Pancreas (tissue), 10 donors: Measurements from ENCODE around the gene MNT. TPM values are rescaled to one million over a fixed set of nuclear protein-coding genes. Genes with fewer than 3 reads are reported as not detected.

ENCODE experiments used
- ATAC-seq, 4 donors: fragments of 200-7000 bp; cut with Tn5 transposase; one replicate each; pipeline versions ENCODE4 v1.8.0 to v1.9.1; 2020; ENCODE audit warnings: mild to moderate bottlenecking in 4 of 4, moderate library complexity in 4 of 4
- DNase-seq, 6 donors: peaks; one replicate each; pipeline ENCODE4 v3.0.0-alpha.2; 2020
- FAIRE-seq: peaks from 2 replicates; lab custom pipeline; 2012; peaks lifted over from hg19 to GRCh38; lab: Jason Lieb, UNC
- H3K27ac ChIP-seq, 4 donors: fragments of 200-600 bp; sonication (generic); 1 replicate in 3 of 4; 2 replicates in 1 of 4; pipeline versions ENCODE4 v1.5.0 to v1.8.0; 2020
- H3K27me3 ChIP-seq, 4 donors: fragments of 200-600 bp; one replicate each; pipeline ENCODE4 v1.8.0; 2021
- H3K36me3 ChIP-seq, 3 donors: fragments of 200-600 bp; sonication (generic) in 1 of 3; one replicate each; pipeline versions ENCODE4 v1.5.0 to v1.8.0; 2020 to 2021
- H3K4me1 ChIP-seq, 3 donors: fragments of 200-600 bp; one replicate each; pipeline ENCODE4 v1.8.0; 2021
- H3K4me3 ChIP-seq, 4 donors: fragments of 200-600 bp; sonication (generic) in 2 of 4; one replicate each; pipeline versions ENCODE4 v1.5.0 to v1.8.0; 2020 to 2021
- H3K9me3 ChIP-seq, 4 donors: fragments of 200-600 bp; one replicate each; pipeline ENCODE4 v1.8.0; 2021
- CTCF ChIP-seq, 4 donors: fragments of 200-600 bp; sonication (generic) in 3 of 4; IDR thresholded peaks; one replicate each; pipeline versions ENCODE4 v1.5.0 to v1.8.0; 2021; ENCODE audit warnings: antibody characterized with exemption in 4 of 4
- WGBS, 2 donors: extraction: QIAGEN DNeasy Blood & Tissue Kit; methylation state at CpG; one replicate each; pipeline ENCODE4 v1.1.7; 2013; 5-methylcytosine and 5-hydroxymethylcytosine counted together
- intact Hi-C, 3 donors: fragments of 100-400 bp; cut with DNase I; formaldehyde crosslinking; loops; one replicate each; pipeline versions ENCODE4 v1.11.1 to v1.14.2; 2022
- polyA plus RNA-seq, 2 donors: library from polyadenylated mRNA; stranded (reverse); fragments of 200-250 nt; gene quantifications; one replicate each; pipeline ENCODE4 v1.2.3, GENCODE V29; 2013
- total RNA-seq, 6 donors: library from RNA; stranded (reverse); fragmentation: NEBNext Ultra II Directional in 4 of 6; extraction: Animal tissue kit (Norgen Biotek cat#: 25700) in 4 of 6; gene quantifications; one replicate each; pipeline versions ENCODE4 v1.2.1 to v1.2.4, GENCODE V29; 2021 to 2023
- donor health status: healthy with polysubstance abuse.
- donor health status: DM: no; HTN: no; CAD: no; lungs with moderate emphysema.
- donor health status: DM: no; HTN: no; CAD: no.
- donor health status: control.
- donor health status: control.
- donor health status: Bipolar disorder and iron deficiency.
- donor health status: DM: yes; HTN: yes; CAD: no.
- donor health status: DM: no; HTN: no; CAD: no.
- donor health status: DM: no; HTN: no; CAD: no.
- donor health status: DM: yes; HTN: yes; CAD: no.

The MNT gene
- total and polyA plus RNA-seq, 8 donors: 8.7 to 15.8 (median 10.3) TPM

- Histone ChIP-seq H3K36me3 (peaks cover 0 to 7% (median 0%) of the 10 kb centered on the region in 3 donors), H3K27me3 (no peaks in the 10 kb centered on the region), H3K4me1 (peaks cover 0 to 4% (median 0%) of the 10 kb centered on the region in 3 donors), H3K9me3 (no peaks in the 10 kb centered on the region), H3K4me3 (no peak overlapping the region), H3K27ac (no peak overlapping the region)
- no peak for FAIRE-seq
- WGBS, 2 donors: 85 to 86% methylated on average over 22 of the region's 22 CpGs
- TF ChIP-seq CTCF (IDR thresholded peaks at IDR 0.05): no peak
- no peak for DNase-seq
- intact Hi-C loops: loop anchor here in 1 of 3 donors (5.0 kb wide), 1 partner anchor 33 kb away; no protein-coding TSS in a partner anchor
- no peak for ATAC-seq
Observed at GRCh38 chr17:2384439-2385127, 16.3 kb downstream of the MNT start.

- Histone ChIP-seq H3K4me3 (no peak overlapping the region), H3K36me3 (peaks cover 0 to 10% (median 0%) of the 10 kb centered on the region in 3 donors), H3K27ac (no peak overlapping the region), H3K27me3 (no peaks in the 10 kb centered on the region), H3K4me1 (no peaks in the 10 kb centered on the region), H3K9me3 (no peaks in the 10 kb centered on the region)
- intact Hi-C loops: loop anchor here in 2 of 3 donors (2.0 to 5.0 kb wide), 2 partner anchors 31 to 34 kb away; no protein-coding TSS in a partner anchor
- ATAC-seq (no peak), FAIRE-seq (no peak), DNase-seq (no peak)
- TF ChIP-seq CTCF (IDR thresholded peaks at IDR 0.05): no peak
- WGBS, 2 donors: 80 to 82% methylated on average over 11 of the region's 11 CpGs
Observed at GRCh38 chr17:2383628-2384167, 17.2 kb downstream of the MNT start.

DNA sequence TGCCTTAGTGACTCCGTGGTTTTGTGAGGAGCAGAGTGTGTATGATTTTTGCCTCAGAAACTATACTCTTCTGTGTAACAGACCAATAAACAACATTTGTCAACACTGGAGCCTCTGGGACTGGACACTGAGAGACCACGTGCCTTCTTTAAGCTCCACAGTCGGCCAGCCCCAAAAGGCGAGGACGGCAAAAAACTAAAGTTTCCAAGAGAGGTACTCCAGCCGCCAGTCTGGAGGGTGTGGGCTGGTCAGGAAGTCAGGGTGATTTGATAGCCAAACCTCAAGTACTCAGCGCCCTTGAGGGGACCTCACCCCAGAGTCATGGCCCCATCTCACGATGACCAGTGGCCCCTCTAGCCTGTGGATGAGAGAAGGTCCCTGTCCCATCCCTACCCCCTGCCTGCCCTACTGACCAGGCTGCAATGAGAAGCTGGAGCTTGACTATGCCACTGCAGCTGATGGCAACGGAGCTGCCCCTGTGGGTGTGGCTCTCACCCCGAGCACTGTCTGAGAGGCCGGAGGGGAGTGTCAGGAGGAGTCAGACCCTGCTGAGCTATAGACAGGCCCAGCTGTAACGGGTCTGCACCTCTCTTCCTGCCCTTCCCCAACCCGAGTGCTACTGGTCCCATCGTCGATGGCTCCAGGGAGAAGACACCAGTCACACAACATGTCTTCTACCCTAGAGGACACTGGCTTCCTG, 19.8 kb downstream of the MNT start:
- Histone ChIP-seq H3K27me3 (no peaks in the 10 kb centered on the region), H3K9me3 (no peaks in the 10 kb centered on the region), H3K4me3 (no peak overlapping the region), H3K27ac (no peak overlapping the region), H3K4me1 (no peaks in the 10 kb centered on the region), H3K36me3 (peaks cover 0 to 14% (median 0%) of the 10 kb centered on the region in 3 donors)
- FAIRE-seq (no peak), DNase-seq (no peak), ATAC-seq (no peak)
- 87 to 88% methylated on average over 15 of the region's 15 CpGs for WGBS, 2 donors
- intact Hi-C loops: loop anchor here in 1 of 3 donors (5.0 kb wide), 1 partner anchor 36 kb away; no protein-coding TSS in a partner anchor
- TF ChIP-seq CTCF (IDR thresholded peaks at IDR 0.05): no peak

GRCh38 chr17:2380226-2380922, 20.5 kb downstream of the MNT start:
- H3K36me3 ChIP-seq: peaks cover 0 to 14% (median 0%) of the 10 kb centered on the region in 3 donors
- intact Hi-C loops: loop anchor here in 1 of 3 donors (5.0 kb wide), 1 partner anchor 37 kb away; no protein-coding TSS in a partner anchor
- WGBS, 2 donors: 80 to 88% methylated on average over 16 of the region's 16 CpGs
- DNase-seq (no peak), FAIRE-seq (no peak), ATAC-seq (no peak)
- no peaks in the 10 kb centered on the region for H3K9me3 ChIP-seq
- no peak for TF ChIP-seq CTCF (IDR thresholded peaks at IDR 0.05)
- no peaks in the 10 kb centered on the region for H3K27me3 ChIP-seq
- H3K27ac ChIP-seq: no peak overlapping the region
- H3K4me1 ChIP-seq: no peaks in the 10 kb centered on the region
- no peak overlapping the region for H3K4me3 ChIP-seq
